Activated CD8-positive, alpha-beta T cell treated with anti-CD3 and anti-CD28 coated beads for 36 hours (primary cell): ENCODE data around the gene MYO16. TPM values are rescaled to one million over a fixed set of nuclear protein-coding genes. Genes with fewer than 3 reads are reported as not detected.

Experiments
- ATAC-seq: fragments of 200-7000 bp; cut with Tn5 transposase; one replicate; pipeline ENCODE4 v1.10.0; 2021; ENCODE audit warnings: mild to moderate bottlenecking, moderate library complexity
- CTCF ChIA-PET: fragments of 350-600 bp; sonication (Branson Sonifier 250); formaldehyde crosslinking; loops from one replicate; lab custom pipeline; 2021; ENCODE audit warnings: antibody characterized with exemption; lab: Charles Lee
- POLR2A ChIA-PET: fragments of 350-600 bp; sonication (Branson Sonifier 250); formaldehyde crosslinking; loops from one replicate; lab custom pipeline; 2021; ENCODE audit warnings: antibody characterized with exemption; lab: Charles Lee
- DNase-seq: peaks from one replicate; pipeline ENCODE4 v3.0.0-alpha.2; 2020
- H3K27ac Mint-ChIP-seq: one replicate; pipeline ENCODE4 v1.8.0; 2021; ENCODE audit warnings: mild to moderate bottlenecking, mixed read lengths
- H3K27me3 Mint-ChIP-seq: one replicate; pipeline ENCODE4 v1.8.0; 2021; ENCODE audit warnings: mixed read lengths
- H3K36me3 Mint-ChIP-seq: one replicate; pipeline ENCODE4 v1.8.0; 2021; ENCODE audit warnings: low read depth, mixed read lengths
- H3K4me1 Mint-ChIP-seq: one replicate; pipeline ENCODE4 v1.8.0; 2021; ENCODE audit warnings: low read depth, mixed read lengths
- H3K4me3 Mint-ChIP-seq: one replicate; pipeline ENCODE4 v1.8.0; 2021; ENCODE audit warnings: mild to moderate bottlenecking, moderate library complexity, mixed read lengths
- H3K9me3 Mint-ChIP-seq: one replicate; pipeline ENCODE4 v1.8.0; 2021; ENCODE audit warnings: mixed read lengths
- intact Hi-C: fragments of 100-400 bp; cut with micrococcal nuclease; formaldehyde crosslinking; loops from one replicate; pipeline ENCODE4 v1.10.0; 2022
- total RNA-seq, 2 experiments: library from RNA; stranded (reverse); gene quantifications; one replicate each; pipeline ENCODE4 v1.2.3, GENCODE V29; 2021
- TF ChIP-seq, protein P1 (sequence below): fragments of 200-600 bp; IDR thresholded peaks from one replicate; pipeline ENCODE4 v1.8.0; 2022; ENCODE audit warnings: antibody characterized with exemption, mild to moderate bottlenecking

Gene MYO16
- total RNA-seq, 2 experiments from 2014 or later, result not detected

DNA sequence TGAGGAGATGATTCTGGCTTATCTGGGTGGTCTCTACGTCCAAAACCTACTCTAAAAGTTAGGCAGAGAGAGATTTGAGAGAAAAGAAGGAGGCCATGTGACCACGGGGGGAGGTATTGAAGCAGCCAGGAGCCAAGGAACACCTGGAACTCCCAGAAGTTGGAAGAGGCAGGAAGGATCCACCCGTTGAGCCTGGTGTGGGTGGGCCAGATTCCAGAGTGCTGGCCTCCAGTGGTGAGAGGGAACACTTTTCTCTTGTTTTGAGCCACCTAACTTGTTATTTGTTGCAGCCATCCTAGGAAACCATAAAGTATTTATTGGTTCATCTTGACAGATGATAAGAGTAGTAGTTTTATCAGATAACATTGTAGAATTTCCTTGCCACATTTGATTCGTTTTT, 396.9 kb downstream of the MYO16 start:
- H3K27me3 Mint-ChIP-seq, result no peaks in the 10 kb centered on the region
- intact Hi-C loops, result no loop called here

DNA sequence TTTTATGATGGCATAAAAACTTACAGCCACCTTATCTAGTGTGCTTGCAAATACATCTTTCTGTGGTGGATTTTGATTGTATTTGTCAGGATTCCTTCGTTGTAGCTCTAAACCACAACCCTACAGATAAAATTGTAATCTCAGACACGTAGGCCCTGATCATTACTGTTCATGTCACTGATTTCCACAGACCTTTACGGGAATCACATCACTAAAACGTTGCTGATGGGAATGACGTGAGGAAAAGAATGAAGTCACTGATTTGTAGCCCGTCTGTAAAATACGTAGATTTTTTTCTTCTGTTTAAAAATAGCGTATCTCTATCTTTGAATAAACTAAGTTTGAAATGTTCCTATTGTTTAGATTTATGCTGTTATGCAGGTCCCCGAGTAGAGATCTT, 399.2 kb downstream of the MYO16 start:
- no peak overlapping the region for H3K27ac Mint-ChIP-seq
- no peaks in the 10 kb centered on the region for H3K36me3 Mint-ChIP-seq
- ATAC-seq (no peak), DNase-seq (no peak)
- no peaks in the 10 kb centered on the region for H3K27me3 Mint-ChIP-seq
- TF ChIP-seq, protein P1, sequence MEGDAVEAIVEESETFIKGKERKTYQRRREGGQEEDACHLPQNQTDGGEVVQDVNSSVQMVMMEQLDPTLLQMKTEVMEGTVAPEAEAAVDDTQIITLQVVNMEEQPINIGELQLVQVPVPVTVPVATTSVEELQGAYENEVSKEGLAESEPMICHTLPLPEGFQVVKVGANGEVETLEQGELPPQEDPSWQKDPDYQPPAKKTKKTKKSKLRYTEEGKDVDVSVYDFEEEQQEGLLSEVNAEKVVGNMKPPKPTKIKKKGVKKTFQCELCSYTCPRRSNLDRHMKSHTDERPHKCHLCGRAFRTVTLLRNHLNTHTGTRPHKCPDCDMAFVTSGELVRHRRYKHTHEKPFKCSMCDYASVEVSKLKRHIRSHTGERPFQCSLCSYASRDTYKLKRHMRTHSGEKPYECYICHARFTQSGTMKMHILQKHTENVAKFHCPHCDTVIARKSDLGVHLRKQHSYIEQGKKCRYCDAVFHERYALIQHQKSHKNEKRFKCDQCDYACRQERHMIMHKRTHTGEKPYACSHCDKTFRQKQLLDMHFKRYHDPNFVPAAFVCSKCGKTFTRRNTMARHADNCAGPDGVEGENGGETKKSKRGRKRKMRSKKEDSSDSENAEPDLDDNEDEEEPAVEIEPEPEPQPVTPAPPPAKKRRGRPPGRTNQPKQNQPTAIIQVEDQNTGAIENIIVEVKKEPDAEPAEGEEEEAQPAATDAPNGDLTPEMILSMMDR, result no peak
- no peaks in the 10 kb centered on the region for H3K9me3 Mint-ChIP-seq
- ChIA-PET CTCF (no interaction called here), POLR2A (no interaction called here)
- no peaks in the 10 kb centered on the region for H3K4me1 Mint-ChIP-seq
- intact Hi-C loops, result no loop called here
- no peak overlapping the region for H3K4me3 Mint-ChIP-seq

More for the DNA sequence above, 396.9 kb downstream of the MYO16 start:
- H3K9me3 Mint-ChIP-seq, result no peaks in the 10 kb centered on the region
- no peaks in the 10 kb centered on the region for H3K36me3 Mint-ChIP-seq
- ChIA-PET CTCF (no interaction called here), POLR2A (no interaction called here)
- H3K27ac Mint-ChIP-seq, result no peak overlapping the region
- ATAC-seq, result no peak
- TF ChIP-seq, protein P1, result no peak
- H3K4me1 Mint-ChIP-seq, result no peaks in the 10 kb centered on the region
- H3K4me3 Mint-ChIP-seq, result no peak overlapping the region
- DNase-seq, result no peak

DNA sequence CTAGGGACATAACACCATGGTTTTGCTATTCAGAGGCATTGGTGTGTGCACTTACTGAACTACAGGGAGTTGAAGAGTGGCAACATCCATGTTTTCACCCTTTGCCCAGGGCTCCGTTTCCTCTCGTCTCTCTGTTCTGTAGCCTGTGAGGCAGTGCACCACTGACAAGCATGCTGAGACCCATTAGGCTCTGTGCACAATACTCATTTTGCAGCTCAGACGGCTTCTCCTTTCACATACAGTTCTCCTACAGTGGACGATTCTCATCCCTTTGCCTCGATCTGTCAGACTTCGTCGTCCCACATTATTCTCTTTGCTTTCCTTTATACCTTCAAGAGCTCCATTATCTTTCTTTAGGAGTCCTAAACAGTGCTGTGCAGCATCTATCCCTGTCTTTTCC, 403.7 kb downstream of the MYO16 start:
- no peaks in the 10 kb centered on the region for H3K4me1 Mint-ChIP-seq
- no peak overlapping the region for H3K4me3 Mint-ChIP-seq
- H3K27me3 Mint-ChIP-seq, result peaks cover 4% of the 10 kb centered on the region
- POLR2A ChIA-PET, result no interaction called here
- no peaks in the 10 kb centered on the region for H3K9me3 Mint-ChIP-seq
- H3K27ac Mint-ChIP-seq, result no peak overlapping the region
- no peaks in the 10 kb centered on the region for H3K36me3 Mint-ChIP-seq
- intact Hi-C loops, result no loop called here
- CTCF ChIA-PET, result no interaction called here
- TF ChIP-seq, protein P1, result no peak
- ATAC-seq (no peak), DNase-seq (no peak)

DNA sequence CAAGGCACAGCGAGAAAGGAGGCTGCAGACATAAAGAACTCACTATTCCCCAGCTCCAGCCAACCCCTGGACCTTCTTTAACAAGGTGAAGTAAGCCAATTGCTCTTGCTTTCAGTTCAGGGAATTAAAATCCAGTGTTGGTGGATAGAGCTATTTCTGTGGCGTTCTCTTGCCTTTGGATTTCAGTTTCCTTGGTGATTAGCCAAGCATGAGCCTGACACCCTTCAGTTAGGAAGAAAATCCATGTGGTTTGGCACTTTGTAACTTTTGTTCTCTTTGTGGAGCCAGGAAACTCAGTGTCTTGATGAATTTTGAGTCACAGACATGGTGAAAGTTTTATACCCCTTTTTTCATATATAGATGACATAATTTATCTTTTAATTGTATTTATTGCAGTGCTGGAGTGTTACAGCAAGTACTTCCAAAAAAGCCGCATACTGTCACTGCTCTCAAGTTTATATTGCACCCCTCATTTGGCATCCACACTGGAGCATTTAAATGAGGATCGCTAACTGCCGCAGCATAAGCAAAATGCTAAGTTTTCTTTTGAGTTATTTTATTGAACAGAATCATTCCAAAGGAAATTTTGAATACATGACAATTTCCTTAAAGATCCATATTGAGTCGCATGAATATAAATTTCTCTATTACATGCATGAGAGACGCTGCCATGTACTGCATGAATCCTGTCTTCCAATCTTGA, 406.8 kb downstream of the MYO16 start:
- TF ChIP-seq, protein P1, result no peak
- H3K27me3 Mint-ChIP-seq, result peaks cover 4% of the 10 kb centered on the region
- H3K9me3 Mint-ChIP-seq, result no peaks in the 10 kb centered on the region
- no peak overlapping the region for H3K27ac Mint-ChIP-seq
- CTCF ChIA-PET, result no interaction called here
- no peak overlapping the region for H3K4me3 Mint-ChIP-seq
- H3K36me3 Mint-ChIP-seq, result no peaks in the 10 kb centered on the region
- no peaks in the 10 kb centered on the region for H3K4me1 Mint-ChIP-seq
- ATAC-seq (no peak), DNase-seq (no peak)
- intact Hi-C loops, result no loop called here
- POLR2A ChIA-PET, result no interaction called here

DNA sequence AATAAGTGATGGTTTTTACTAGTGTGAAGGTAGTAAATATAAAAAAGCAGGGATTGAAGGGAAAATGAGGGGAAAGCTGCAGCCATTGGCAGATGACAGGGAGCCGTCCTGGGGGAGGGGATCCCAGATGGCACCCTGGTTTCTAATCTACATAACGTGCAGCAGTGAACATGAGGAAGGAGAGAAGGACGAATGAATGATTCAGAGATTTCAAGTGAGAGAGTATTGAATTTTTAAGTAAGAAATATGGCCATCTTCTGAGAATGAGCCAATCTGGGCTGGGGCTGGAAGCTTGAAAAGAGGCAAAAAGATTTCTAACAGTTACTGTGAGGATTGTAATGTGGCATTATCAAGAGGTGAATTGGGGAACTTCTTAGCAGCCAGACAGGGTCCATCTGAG, 414.2 kb downstream of the MYO16 start:
- TF ChIP-seq, protein P1, result no peak
- intact Hi-C loops, result no loop called here
- H3K36me3 Mint-ChIP-seq, result no peaks in the 10 kb centered on the region
- H3K27ac Mint-ChIP-seq, result no peak overlapping the region
- H3K9me3 Mint-ChIP-seq, result no peaks in the 10 kb centered on the region
- ChIA-PET POLR2A (no interaction called here), CTCF (no interaction called here)
- no peaks in the 10 kb centered on the region for H3K4me1 Mint-ChIP-seq
- H3K27me3 Mint-ChIP-seq, result no peaks in the 10 kb centered on the region
- DNase-seq, result no peak
- no peak overlapping the region for H3K4me3 Mint-ChIP-seq
- ATAC-seq, result no peak
